Common myeloid progenitor, CD34-positive (primary cell): ENCODE data around the gene ENOPH1.

Source experiments
- CTCF ChIA-PET: fragments of 350-600 bp; sonication (Branson Sonifier 250); formaldehyde crosslinking; loops from one replicate; lab custom pipeline; 2021; ENCODE audit warnings: antibody characterized with exemption; lab: Charles Lee
- POLR2A ChIA-PET: fragments of 350-600 bp; sonication (Branson Sonifier 250); formaldehyde crosslinking; loops from one replicate; lab custom pipeline; 2021; ENCODE audit warnings: antibody characterized with exemption; lab: Charles Lee
- DNase-seq, 3 donors: peaks; one replicate each; pipeline versions ENCODE4 v3.0.0 to v3.0.0-alpha.2; 2013
- H3K27ac ChIP-seq, 2 experiments: 1 replicate in 1 of 2; 2 replicates in 1 of 2; pipeline ENCODE4 v1.7.0; 2013; ENCODE audit warnings: inconsistent platforms in 2 of 2, low read length in 2 of 2, mild to moderate bottlenecking in 2 of 2, low read depth in 1 of 2, moderate library complexity in 1 of 2; ENCODE audit not compliant: severe bottlenecking in 2 of 2, insufficient read depth in 1 of 2, poor library complexity in 1 of 2
- H3K27me3 ChIP-seq, 5 experiments: replicated peaks in 2 of 5; 1 replicate in 3 of 5; 2 replicates in 2 of 5; pipeline versions ENCODE4 v1.6.1 to v1.7.0; 2013; ENCODE audit warnings: low read length in 4 of 5, mild to moderate bottlenecking in 2 of 5, moderate library complexity in 2 of 5, inconsistent platforms in 1 of 5; ENCODE audit not compliant: insufficient read depth in 5 of 5, control insufficient read depth in 4 of 5
- H3K36me3 ChIP-seq, 4 experiments: 1 replicate in 2 of 4; 2 replicates in 2 of 4; pipeline versions ENCODE4 v1.6.1 to v1.7.0; 2013; ENCODE audit warnings: low read length in 3 of 4, control low read depth in 1 of 4, mild to moderate bottlenecking in 1 of 4; ENCODE audit not compliant: control insufficient read depth in 4 of 4, insufficient read depth in 4 of 4
- H3K4me1 ChIP-seq, 4 experiments: 1 replicate in 3 of 4; 2 replicates in 1 of 4; pipeline versions ENCODE4 v1.6.1 to v1.7.1; 2013; ENCODE audit warnings: low read length in 3 of 4, mild to moderate bottlenecking in 3 of 4, control low read depth in 1 of 4, inconsistent platforms in 1 of 4, moderate library complexity in 1 of 4; ENCODE audit not compliant: control insufficient read depth in 4 of 4, insufficient read depth in 4 of 4; ENCODE audit errors: control extremely low read depth in 1 of 4
- H3K4me3 ChIP-seq, 7 experiments: 1 replicate in 4 of 7; 2 replicates in 3 of 7; pipeline versions ENCODE4 v1.5.1 to v1.7.0; 2013; ENCODE audit warnings: mild to moderate bottlenecking in 7 of 7, low read length in 6 of 7, moderate library complexity in 6 of 7, inconsistent platforms in 2 of 7, low read depth in 2 of 7, control low read depth in 1 of 7; ENCODE audit not compliant: insufficient read depth in 4 of 7, control insufficient read depth in 1 of 7; ENCODE audit errors: extremely low read depth in 1 of 7
- H3K9me3 ChIP-seq, 5 experiments: 1 replicate in 4 of 5; 2 replicates in 1 of 5; pipeline versions ENCODE4 v1.6.1 to v1.7.1; 2013; ENCODE audit warnings: low read length in 4 of 5, mild to moderate bottlenecking in 2 of 5, inconsistent platforms in 1 of 5, low read depth in 1 of 5, moderate library complexity in 1 of 5; ENCODE audit not compliant: control insufficient read depth in 4 of 5, insufficient read depth in 2 of 5; ENCODE audit errors: control extremely low read depth in 1 of 5
- WGBS: methylation state at CpG from one replicate; pipeline ENCODE4 v1.1.5; 2013; ENCODE audit not compliant: insufficient coverage; 5-methylcytosine and 5-hydroxymethylcytosine counted together

ENOPH1 gene

GRCh38 chr4:82423245-82424054 is 6.9 kb upstream of the ENOPH1 start:
- Histone ChIP-seq H3K36me3 (peaks cover 27 to 55% (median 40%) of the 10 kb centered on the region in 4 experiments), H3K27ac (no peak overlapping the region), H3K4me1 (peaks cover 13 to 23% (median 15%) of the 10 kb centered on the region in 4 experiments), H3K9me3 (no peaks in the 10 kb centered on the region), H3K27me3 (no peaks in the 10 kb centered on the region), H3K4me3 (no peak overlapping the region)
- CTCF ChIA-PET: interaction anchor here (0.6 to 1.7 kb wide), 6 partner anchors 44 to 623 kb away, joined by 3 to 5 read pairs (median 3); partner anchors contain the start of gene HNRNPD
- 98% methylated on average over 6 of the region's 7 CpGs for WGBS
- DNase-seq: no peak
- POLR2A ChIA-PET: no interaction called here

GRCh38 chr4:82425478-82425877 is 4.9 kb upstream of the ENOPH1 start:
- CTCF ChIA-PET: interaction anchor here (1.7 kb wide), 1 partner anchor 47 kb away, joined by 5 read pairs; no protein-coding TSS in a partner anchor
- Histone ChIP-seq H3K4me3 (no peak overlapping the region), H3K27me3 (no peaks in the 10 kb centered on the region), H3K36me3 (peaks cover 27 to 55% (median 41%) of the 10 kb centered on the region in 4 experiments), H3K27ac (no peak overlapping the region), H3K4me1 (peaks cover 13 to 27% (median 15%) of the 10 kb centered on the region in 4 experiments), H3K9me3 (no peaks in the 10 kb centered on the region)
- DNase-seq: no peak
- POLR2A ChIA-PET: no interaction called here
- 96% methylated on average over 8 of the region's 10 CpGs for WGBS

GRCh38 chr4:82428526-82428968 is 1.8 kb upstream of the ENOPH1 start:
- POLR2A ChIA-PET: interaction anchor here (0.6 to 1.8 kb wide), 5 partner anchors 37 to 68 kb away, joined by 3 to 20 read pairs (median 4); partner anchors contain the start of gene HNRNPD
- DNase-seq: no peak
- 1% methylated on average over 13 of the region's 14 CpGs for WGBS
- Histone ChIP-seq H3K4me3 (peak overlapping the region; percentile 86 to 97 (median 94)), H3K36me3 (peaks cover 21 to 56% (median 33%) of the 10 kb centered on the region in 4 experiments), H3K27me3 (no peaks in the 10 kb centered on the region), H3K9me3 (no peaks in the 10 kb centered on the region), H3K27ac (peak overlapping the region; percentile 66 to 94), H3K4me1 (peaks cover 22 to 48% (median 32%) of the 10 kb centered on the region in 4 experiments)
- CTCF ChIA-PET: interaction anchor here (1.0 to 2.8 kb wide), 9 partner anchors 9 to 61 kb away, joined by 3 to 24 read pairs (median 6); no protein-coding TSS in a partner anchor

- H3K4me1 ChIP-seq: peaks cover 22 to 48% (median 32%) of the 10 kb centered on the region in 4 experiments
- CTCF ChIA-PET: interaction anchor here (0.9 to 2.8 kb wide), 10 partner anchors 9 to 68 kb away, joined by 3 to 24 read pairs (median 6); no protein-coding TSS in a partner anchor
- peaks cover 20 to 56% (median 30%) of the 10 kb centered on the region in 4 experiments for H3K36me3 ChIP-seq
- peak overlapping the region; percentile 79 to 94 for H3K27ac ChIP-seq
- WGBS: 0% methylated on average over 75 of the region's 83 CpGs
- H3K4me3 ChIP-seq: peak overlapping the region; percentile 86 to 97 (median 94)
- peak; percentile 92 to 96 (median 95) for DNase-seq
- no peaks in the 10 kb centered on the region for H3K27me3 ChIP-seq
- no peaks in the 10 kb centered on the region for H3K9me3 ChIP-seq
- POLR2A ChIA-PET: interaction anchor here (0.6 to 1.8 kb wide), 8 partner anchors 19 to 855 kb away, joined by 3 to 20 read pairs (median 4); partner anchors contain the start of genes COQ2 and HNRNPD
These were observed 1.2 kb upstream of the ENOPH1 start for GRCh38 chr4:82428969-82429727.

GRCh38 chr4:82429728-82430192 is 630 bp upstream of the ENOPH1 start:
- CTCF ChIA-PET: interaction anchor here (0.9 to 2.8 kb wide), 8 partner anchors 8 to 69 kb away, joined by 4 to 24 read pairs (median 6); no protein-coding TSS in a partner anchor

GRCh38 chr4:82430964-82431745 is 765 bp downstream of the ENOPH1 start:
- H3K36me3 ChIP-seq: peaks cover 8 to 47% (median 14%) of the 10 kb centered on the region in 4 experiments
- ChIA-PET POLR2A (interaction anchor here (0.8 to 1.0 kb wide), 2 partner anchors 9 to 57 kb away, joined by 3 read pairs; partner anchors contain the start of gene HNRNPD), CTCF (interaction anchor here (0.8 to 0.9 kb wide), 2 partner anchors 8 to 13 kb away, joined by 3 read pairs; no protein-coding TSS in a partner anchor)
- 2% methylated on average over 22 of the region's 33 CpGs for WGBS
- peaks cover 22 to 48% (median 32%) of the 10 kb centered on the region in 4 experiments for H3K4me1 ChIP-seq
- peak overlapping the region; percentile 86 to 97 (median 94) for H3K4me3 ChIP-seq
- H3K27ac ChIP-seq: peak overlapping the region; percentile 79 to 94
- H3K9me3 ChIP-seq: no peaks in the 10 kb centered on the region
- H3K27me3 ChIP-seq: no peaks in the 10 kb centered on the region
- DNase-seq: peak in 2 of 3 donors; percentile 41 to 58

More at GRCh38 chr4:82429728-82430192, 630 bp upstream of the ENOPH1 start:
- no peaks in the 10 kb centered on the region for H3K27me3 ChIP-seq
- no peaks in the 10 kb centered on the region for H3K9me3 ChIP-seq
- H3K4me3 ChIP-seq: peak overlapping the region; percentile 86 to 97 (median 94)
- POLR2A ChIA-PET: interaction anchor here (0.7 to 1.8 kb wide), 7 partner anchors 20 to 855 kb away, joined by 3 to 20 read pairs (median 3); partner anchors contain the start of genes COQ2 and HNRNPD
- H3K36me3 ChIP-seq: peaks cover 15 to 53% (median 26%) of the 10 kb centered on the region in 4 experiments
- no peak for DNase-seq
- peaks cover 22 to 48% (median 32%) of the 10 kb centered on the region in 4 experiments for H3K4me1 ChIP-seq
- 0% methylated on average over 56 of the region's 58 CpGs for WGBS
- peak overlapping the region; percentile 79 to 94 for H3K27ac ChIP-seq
